ENCODE results near the gene HBD. TPM values are rescaled to one million over a fixed set of nuclear protein-coding genes. Genes with fewer than 3 reads are reported as not detected.
"Not testable (repeated sequence)": the region's sequence is repeated elsewhere in the genome, so short reads cannot be mapped to it uniquely, and the experiment has no call there.

HBD gene
- total and polyA plus RNA-seq, 4 experiments from 2014 or later = not detected

DNA sequence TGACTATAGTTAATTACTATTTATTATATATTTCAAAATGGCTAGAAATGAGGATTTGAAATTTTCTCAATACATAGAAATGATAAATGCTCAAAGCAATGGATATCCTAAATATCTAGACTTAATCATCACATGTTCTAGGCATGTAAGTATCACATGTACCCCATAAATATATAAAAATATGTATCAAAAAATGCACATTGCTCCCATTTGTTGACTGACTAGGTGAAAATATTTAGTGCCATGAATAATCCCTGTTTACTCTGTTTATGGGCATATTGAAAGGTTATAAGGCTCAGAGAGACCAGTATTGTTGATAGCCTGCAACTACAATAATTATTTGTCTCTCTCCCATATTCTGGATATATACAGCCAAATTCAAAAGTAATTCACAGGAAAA, 32.3 kb upstream of the HBD start:
- Histone ChIP-seq H3K27ac (ENCODE audit: low read depth, low read length) (no peak overlapping the region), H3K4me3 (ENCODE audit: low read length in 2 of 2) (no peak overlapping the region), H3K9me3 (ENCODE audit: control insufficient read depth in 1 of 2, low read length in 2 of 2) (no peaks in the 10 kb centered on the region), H3K27me3 (ENCODE audit: insufficient read depth, low read length) (no peaks in the 10 kb centered on the region), H3K36me3 (ENCODE audit: insufficient read depth, low read length) (no peaks in the 10 kb centered on the region), H3K4me1 (ENCODE audit: insufficient read depth, low read length) (no peaks in the 10 kb centered on the region)
- POLR2A ChIA-PET (ENCODE audit: partially characterized antibody) = no interaction called here
- Mint-ChIP-seq H3K27me3 (peaks cover 2 to 3% of the 10 kb centered on the region in 2 donors), H3K36me3 (no peaks in the 10 kb centered on the region), H3K27ac (no peak overlapping the region), H3K9me3 (peaks cover 0 to 10% (median 0%) of the 10 kb centered on the region in 8 donors), H3K4me1 (no peaks in the 10 kb centered on the region), H3K4me3 (no peak overlapping the region)
- CTCF ChIA-PET (ENCODE audit: partially characterized antibody) = no interaction called here
- intact Hi-C loops (cut with micrococcal nuclease) = no loop called here
- no peak for DNase-seq

DNA sequence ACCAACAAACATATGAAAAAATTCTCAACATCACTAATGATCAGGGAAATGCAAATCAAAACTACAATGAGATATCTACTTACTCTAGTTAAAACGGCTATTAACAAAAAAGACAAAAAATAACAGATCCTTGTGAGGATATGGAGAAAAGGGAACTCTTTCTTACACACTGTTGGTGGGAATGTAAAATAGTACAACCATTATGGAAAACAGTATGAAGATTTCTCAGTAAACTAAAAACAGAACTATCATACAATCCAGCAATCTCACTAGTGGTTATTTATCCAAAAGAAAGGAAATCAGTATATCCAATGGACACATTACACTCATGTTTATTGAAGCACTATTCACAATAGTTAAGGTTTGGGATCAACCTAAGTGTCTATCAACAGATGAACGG, 31.5 kb upstream of the HBD start:
- POLR2A ChIA-PET (ENCODE audit: partially characterized antibody) = no interaction called here
- CTCF ChIA-PET (ENCODE audit: partially characterized antibody) = no interaction called here
- no peak for DNase-seq
- Histone ChIP-seq H3K4me1 (ENCODE audit: insufficient read depth, low read length) (no peaks in the 10 kb centered on the region), H3K27ac (ENCODE audit: low read depth, low read length) (no peak overlapping the region), H3K4me3 (ENCODE audit: low read length in 2 of 2) (no peak overlapping the region), H3K36me3 (ENCODE audit: insufficient read depth, low read length) (no peaks in the 10 kb centered on the region), H3K27me3 (ENCODE audit: insufficient read depth, low read length) (no peaks in the 10 kb centered on the region), H3K9me3 (ENCODE audit: control insufficient read depth in 1 of 2, low read length in 2 of 2) (no peaks in the 10 kb centered on the region)
- Mint-ChIP-seq H3K27me3 (peaks cover 0 to 3% of the 10 kb centered on the region in 2 donors), H3K36me3 (no peaks in the 10 kb centered on the region), H3K9me3 (peaks cover 0 to 14% (median 0%) of the 10 kb centered on the region in 8 donors), H3K27ac (no peak overlapping the region), H3K4me3 (no peak overlapping the region), H3K4me1 (no peaks in the 10 kb centered on the region)
- intact Hi-C loops (cut with micrococcal nuclease) = no loop called here

GRCh38 chr11:5258543-5259262, 24.4 kb upstream of the HBD start:
- Histone ChIP-seq H3K9me3 (ENCODE audit: control insufficient read depth in 1 of 2, low read length in 2 of 2) (no peaks in the 10 kb centered on the region), H3K27me3 (ENCODE audit: insufficient read depth, low read length) (no peaks in the 10 kb centered on the region), H3K36me3 (ENCODE audit: insufficient read depth, low read length) (no peaks in the 10 kb centered on the region), H3K27ac (ENCODE audit: low read depth, low read length) (no peak overlapping the region), H3K4me3 (ENCODE audit: low read length in 2 of 2) (no peak overlapping the region), H3K4me1 (ENCODE audit: insufficient read depth, low read length) (no peaks in the 10 kb centered on the region)
- Mint-ChIP-seq H3K36me3 (peaks cover 0 to 3% of the 10 kb centered on the region in 2 donors), H3K4me3 (no peak overlapping the region), H3K4me1 (no peaks in the 10 kb centered on the region), H3K9me3 (peaks cover 0 to 33% (median 8%) of the 10 kb centered on the region in 8 donors), H3K27ac (no peak overlapping the region), H3K27me3 (peaks cover 0 to 4% of the 10 kb centered on the region in 2 donors)
- ChIA-PET CTCF (ENCODE audit: partially characterized antibody) (no interaction called here), POLR2A (ENCODE audit: partially characterized antibody) (no interaction called here)
- intact Hi-C loops (cut with micrococcal nuclease) = no loop called here
- no peak for DNase-seq

DNA sequence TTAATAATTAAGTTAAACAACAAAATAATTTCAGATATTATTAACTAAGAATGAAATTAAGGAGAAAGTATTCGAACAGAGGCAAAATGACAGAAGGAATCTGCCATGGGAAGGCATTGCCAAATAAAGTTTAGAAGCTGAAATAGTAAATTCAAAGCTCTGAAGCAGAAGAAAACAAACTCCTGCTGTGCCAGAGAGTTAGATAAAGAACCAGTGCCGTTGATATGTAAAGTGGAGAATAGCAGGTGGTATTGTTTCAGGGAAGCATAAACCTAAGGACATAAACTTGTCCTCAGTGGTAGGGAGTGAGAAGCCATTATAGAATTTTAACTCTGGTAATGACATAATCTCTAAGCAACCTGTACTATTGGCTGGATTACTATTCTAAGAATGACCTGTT, 23.0 kb upstream of the HBD start:
- Mint-ChIP-seq H3K9me3 (peaks cover 0 to 31% (median 8%) of the 10 kb centered on the region in 8 donors), H3K27ac (no peak overlapping the region), H3K36me3 (peaks cover 0 to 3% of the 10 kb centered on the region in 2 donors), H3K4me3 (no peak overlapping the region), H3K27me3 (peaks cover 0 to 4% of the 10 kb centered on the region in 2 donors), H3K4me1 (no peaks in the 10 kb centered on the region)
- Histone ChIP-seq H3K9me3 (ENCODE audit: control insufficient read depth in 1 of 2, low read length in 2 of 2) (no peaks in the 10 kb centered on the region), H3K36me3 (ENCODE audit: insufficient read depth, low read length) (no peaks in the 10 kb centered on the region), H3K4me3 (ENCODE audit: low read length in 2 of 2) (no peak overlapping the region), H3K4me1 (ENCODE audit: insufficient read depth, low read length) (no peaks in the 10 kb centered on the region), H3K27ac (ENCODE audit: low read depth, low read length) (no peak overlapping the region), H3K27me3 (ENCODE audit: insufficient read depth, low read length) (no peaks in the 10 kb centered on the region)
- no peak for DNase-seq
- POLR2A ChIA-PET (ENCODE audit: partially characterized antibody) = no interaction called here
- intact Hi-C loops (cut with micrococcal nuclease) = no loop called here
- CTCF ChIA-PET (ENCODE audit: partially characterized antibody) = no interaction called here

DNA sequence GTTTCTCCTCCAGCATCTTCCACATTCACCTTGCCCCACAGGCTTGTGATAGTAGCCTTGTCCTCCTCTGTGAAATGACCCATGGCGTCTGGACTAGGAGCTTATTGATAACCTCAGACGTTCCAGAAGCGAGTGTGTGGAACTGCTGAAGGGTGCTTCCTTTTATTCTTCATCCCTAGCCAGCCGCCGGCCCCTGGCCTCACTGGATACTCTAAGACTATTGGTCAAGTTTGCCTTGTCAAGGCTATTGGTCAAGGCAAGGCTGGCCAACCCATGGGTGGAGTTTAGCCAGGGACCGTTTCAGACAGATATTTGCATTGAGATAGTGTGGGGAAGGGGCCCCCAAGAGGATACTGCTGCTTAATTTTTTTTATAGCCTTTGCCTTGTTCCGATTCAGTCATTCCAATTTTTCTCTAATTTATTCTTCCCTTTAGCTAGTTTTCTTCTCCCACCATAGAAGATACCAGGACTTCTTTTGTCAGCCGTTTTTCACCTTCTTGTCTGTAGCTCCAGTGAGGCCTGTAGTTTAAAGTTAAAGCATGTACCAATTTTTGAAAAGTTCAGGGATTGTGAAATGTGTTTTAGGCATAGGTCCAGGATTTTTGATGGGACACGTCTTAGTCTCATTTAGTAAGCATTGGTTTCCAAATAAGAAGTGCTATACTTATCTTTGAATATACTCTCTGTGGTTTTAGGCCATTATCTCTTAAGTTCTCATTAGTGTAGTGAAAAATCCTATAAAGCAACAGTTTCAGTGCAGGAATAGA, 20.5 kb upstream of the HBD start, which contains the start of gene HBG2:
Gene HBG2, minus strand, starts transcription at position 136 of the 768 bp plus-strand sequence. Its CDS starts 53 bp downstream, at position 83.
- CTCF ChIA-PET (ENCODE audit: partially characterized antibody); H3K9me3 ChIP-seq (ENCODE audit: control insufficient read depth in 1 of 2, low read length in 2 of 2); H3K27ac ChIP-seq (ENCODE audit: low read depth, low read length); H3K27ac Mint-ChIP-seq; H3K36me3 ChIP-seq (ENCODE audit: insufficient read depth, low read length); POLR2A ChIA-PET (ENCODE audit: partially characterized antibody); H3K27me3 Mint-ChIP-seq; H3K4me3 ChIP-seq (ENCODE audit: low read length in 2 of 2); H3K4me1 Mint-ChIP-seq; intact Hi-C loops (cut with micrococcal nuclease); DNase-seq; H3K36me3 Mint-ChIP-seq; H3K4me3 Mint-ChIP-seq; H3K4me1 ChIP-seq (ENCODE audit: insufficient read depth, low read length); H3K27me3 ChIP-seq (ENCODE audit: insufficient read depth, low read length): not testable (repeated sequence)
- peaks cover 0 to 19% (median 2%) of the 10 kb centered on the region in 8 donors for H3K9me3 Mint-ChIP-seq

DNA sequence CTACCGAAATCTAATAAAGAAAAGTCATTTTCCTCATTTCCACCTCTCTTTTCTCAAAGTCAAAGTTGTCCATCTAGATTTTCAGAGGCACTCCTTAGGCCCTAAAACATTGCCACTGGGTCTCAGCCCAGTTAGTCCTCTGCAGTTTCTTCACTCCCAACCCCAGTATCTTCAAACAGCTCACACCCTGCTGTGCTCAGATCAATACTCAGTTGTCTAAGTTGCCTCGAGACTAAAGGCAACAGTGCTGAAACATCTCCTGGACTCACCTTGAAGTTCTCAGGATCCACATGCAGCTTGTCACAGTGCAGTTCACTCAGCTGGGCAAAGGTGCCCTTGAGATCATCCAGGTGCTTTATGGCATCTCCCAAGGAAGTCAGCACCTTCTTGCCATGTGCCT, 19.7 kb upstream of the HBD start:
- H3K4me1 Mint-ChIP-seq; H3K27me3 Mint-ChIP-seq; POLR2A ChIA-PET (ENCODE audit: partially characterized antibody); intact Hi-C loops (cut with micrococcal nuclease); DNase-seq; H3K36me3 Mint-ChIP-seq; H3K36me3 ChIP-seq (ENCODE audit: insufficient read depth, low read length); H3K4me1 ChIP-seq (ENCODE audit: insufficient read depth, low read length); CTCF ChIA-PET (ENCODE audit: partially characterized antibody); H3K27ac ChIP-seq (ENCODE audit: low read depth, low read length); H3K4me3 ChIP-seq (ENCODE audit: low read length in 2 of 2); H3K4me3 Mint-ChIP-seq; H3K27me3 ChIP-seq (ENCODE audit: insufficient read depth, low read length); H3K9me3 ChIP-seq (ENCODE audit: control insufficient read depth in 1 of 2, low read length in 2 of 2); H3K27ac Mint-ChIP-seq: not testable (repeated sequence)
- peaks cover 0 to 11% (median 0%) of the 10 kb centered on the region in 8 donors for H3K9me3 Mint-ChIP-seq

- CTCF ChIA-PET (ENCODE audit: partially characterized antibody); H3K4me3 ChIP-seq (ENCODE audit: low read length in 2 of 2); H3K9me3 ChIP-seq (ENCODE audit: control insufficient read depth in 1 of 2, low read length in 2 of 2); H3K4me1 ChIP-seq (ENCODE audit: insufficient read depth, low read length); H3K36me3 ChIP-seq (ENCODE audit: insufficient read depth, low read length); H3K27ac Mint-ChIP-seq; H3K27me3 ChIP-seq (ENCODE audit: insufficient read depth, low read length); H3K4me1 Mint-ChIP-seq; H3K4me3 Mint-ChIP-seq; DNase-seq; intact Hi-C loops (cut with micrococcal nuclease); H3K9me3 Mint-ChIP-seq; POLR2A ChIA-PET (ENCODE audit: partially characterized antibody); H3K36me3 Mint-ChIP-seq; H3K27ac ChIP-seq (ENCODE audit: low read depth, low read length); H3K27me3 Mint-ChIP-seq: not testable (repeated sequence)
Observed at GRCh38 chr11:5253440-5253839, 19.2 kb upstream of the HBD start.
